Colonic mucosa (tissue), 4 donors: ENCODE measurements around the gene SERINC4. TPM values are rescaled to one million over a fixed set of nuclear protein-coding genes. Genes with fewer than 3 reads are reported as not detected.

Experiments
- DNase-seq: peaks from one replicate; pipeline ENCODE4 v3.0.0-alpha.2; 2020
- H3K27ac ChIP-seq: fragments of 200-600 bp; one replicate; pipeline ENCODE4 v1.8.0; 2021
- H3K27me3 ChIP-seq: fragments of 200-600 bp; one replicate; pipeline ENCODE4 v1.8.0; 2021
- H3K36me3 ChIP-seq: fragments of 200-600 bp; one replicate; pipeline ENCODE4 v1.8.0; 2021
- H3K4me1 ChIP-seq: fragments of 200-600 bp; one replicate; pipeline ENCODE4 v1.8.0; 2021; ENCODE audit warnings: mild to moderate bottlenecking
- H3K4me3 ChIP-seq: fragments of 200-600 bp; one replicate; pipeline ENCODE4 v1.8.0; 2021
- H3K9ac ChIP-seq, 2 donors: one replicate each; pipeline ENCODE4 v1.7.0; 2013; ENCODE audit warnings: control low read depth in 2 of 2, low read depth in 2 of 2, low read length in 2 of 2
- H3K9me3 ChIP-seq: fragments of 200-600 bp; one replicate; pipeline ENCODE4 v1.8.0; 2021
- intact Hi-C: fragments of 100-400 bp; cut with DNase I; formaldehyde crosslinking; loops from one replicate; pipeline ENCODE4 v1.14.1; 2022
- total RNA-seq, 2 donors: library from RNA; stranded (reverse); fragmentation: NEBNext Ultra II Directional in 1 of 2; extraction: Animal tissue kit (Norgen Biotek cat#: 25700) in 1 of 2; gene quantifications; one replicate each; pipeline ENCODE4 v1.2.1, GENCODE V29; 2021
- TF ChIP-seq, protein P1 (sequence below): fragments of 200-600 bp; IDR thresholded peaks from one replicate; pipeline ENCODE4 v1.8.0; 2022; ENCODE audit warnings: antibody characterized with exemption, mild to moderate bottlenecking
- donor health status: healthy.
- donor health status: DM: no; HTN: no; CAD: no.
- donor health status: DM: no; HTN: no; CAD: no.

Gene SERINC4
- total RNA-seq, 2 donors from 2014 or later = 0.21 to 0.44 TPM

DNA sequence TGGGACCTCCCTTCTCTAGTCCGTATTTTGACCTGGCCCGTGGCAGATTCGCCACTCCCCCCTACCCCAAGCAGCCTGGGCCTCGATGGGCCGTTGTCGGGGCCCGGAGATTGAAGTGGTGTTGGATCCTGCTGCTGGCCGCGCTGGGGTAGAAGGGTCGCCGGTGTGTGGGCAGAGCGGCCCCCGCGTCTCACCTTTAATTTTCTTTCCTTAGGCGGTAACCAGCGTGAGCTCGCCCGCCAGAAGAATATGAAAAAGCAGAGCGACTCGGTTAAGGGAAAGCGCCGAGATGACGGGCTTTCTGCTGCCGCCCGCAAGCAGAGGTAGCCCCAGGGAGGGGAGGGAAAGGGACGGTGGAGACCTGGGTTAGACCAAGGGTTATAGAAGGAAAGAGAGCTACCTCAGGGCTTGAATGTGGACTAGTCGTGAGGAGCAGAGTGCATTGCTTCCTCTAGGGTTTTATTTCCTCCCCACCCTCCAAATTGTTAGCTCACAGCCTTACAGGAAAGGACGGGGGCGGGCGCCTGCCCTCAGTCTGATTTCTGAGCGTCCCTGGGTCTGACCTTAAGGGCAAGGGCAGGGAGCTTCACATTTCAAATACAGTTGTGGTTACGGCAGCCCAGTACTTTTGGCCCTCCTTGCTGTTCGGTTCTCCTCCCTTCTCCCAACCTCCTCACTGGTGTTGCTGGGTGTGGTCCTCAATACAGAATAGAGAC lies 7.1 kb downstream of the SERINC4 start:
- peaks cover 8% of the 10 kb centered on the region for H3K36me3 ChIP-seq
- H3K9ac ChIP-seq = peak overlapping the region; percentile 100
- peak overlapping the region; percentile 87 for H3K4me3 ChIP-seq
- intact Hi-C loops = loop anchor here (10.0 kb wide), 1 partner anchor 922 kb away; the partner anchor contains the start of genes B2M and PATL2
- H3K27me3 ChIP-seq = no peaks in the 10 kb centered on the region
- H3K9me3 ChIP-seq = no peaks in the 10 kb centered on the region
- peak overlapping the region; percentile 93 for H3K27ac ChIP-seq
- peak; percentile 63 for DNase-seq
- peaks cover 22% of the 10 kb centered on the region for H3K4me1 ChIP-seq
- TF ChIP-seq, protein P1, sequence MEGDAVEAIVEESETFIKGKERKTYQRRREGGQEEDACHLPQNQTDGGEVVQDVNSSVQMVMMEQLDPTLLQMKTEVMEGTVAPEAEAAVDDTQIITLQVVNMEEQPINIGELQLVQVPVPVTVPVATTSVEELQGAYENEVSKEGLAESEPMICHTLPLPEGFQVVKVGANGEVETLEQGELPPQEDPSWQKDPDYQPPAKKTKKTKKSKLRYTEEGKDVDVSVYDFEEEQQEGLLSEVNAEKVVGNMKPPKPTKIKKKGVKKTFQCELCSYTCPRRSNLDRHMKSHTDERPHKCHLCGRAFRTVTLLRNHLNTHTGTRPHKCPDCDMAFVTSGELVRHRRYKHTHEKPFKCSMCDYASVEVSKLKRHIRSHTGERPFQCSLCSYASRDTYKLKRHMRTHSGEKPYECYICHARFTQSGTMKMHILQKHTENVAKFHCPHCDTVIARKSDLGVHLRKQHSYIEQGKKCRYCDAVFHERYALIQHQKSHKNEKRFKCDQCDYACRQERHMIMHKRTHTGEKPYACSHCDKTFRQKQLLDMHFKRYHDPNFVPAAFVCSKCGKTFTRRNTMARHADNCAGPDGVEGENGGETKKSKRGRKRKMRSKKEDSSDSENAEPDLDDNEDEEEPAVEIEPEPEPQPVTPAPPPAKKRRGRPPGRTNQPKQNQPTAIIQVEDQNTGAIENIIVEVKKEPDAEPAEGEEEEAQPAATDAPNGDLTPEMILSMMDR = no peak

DNA sequence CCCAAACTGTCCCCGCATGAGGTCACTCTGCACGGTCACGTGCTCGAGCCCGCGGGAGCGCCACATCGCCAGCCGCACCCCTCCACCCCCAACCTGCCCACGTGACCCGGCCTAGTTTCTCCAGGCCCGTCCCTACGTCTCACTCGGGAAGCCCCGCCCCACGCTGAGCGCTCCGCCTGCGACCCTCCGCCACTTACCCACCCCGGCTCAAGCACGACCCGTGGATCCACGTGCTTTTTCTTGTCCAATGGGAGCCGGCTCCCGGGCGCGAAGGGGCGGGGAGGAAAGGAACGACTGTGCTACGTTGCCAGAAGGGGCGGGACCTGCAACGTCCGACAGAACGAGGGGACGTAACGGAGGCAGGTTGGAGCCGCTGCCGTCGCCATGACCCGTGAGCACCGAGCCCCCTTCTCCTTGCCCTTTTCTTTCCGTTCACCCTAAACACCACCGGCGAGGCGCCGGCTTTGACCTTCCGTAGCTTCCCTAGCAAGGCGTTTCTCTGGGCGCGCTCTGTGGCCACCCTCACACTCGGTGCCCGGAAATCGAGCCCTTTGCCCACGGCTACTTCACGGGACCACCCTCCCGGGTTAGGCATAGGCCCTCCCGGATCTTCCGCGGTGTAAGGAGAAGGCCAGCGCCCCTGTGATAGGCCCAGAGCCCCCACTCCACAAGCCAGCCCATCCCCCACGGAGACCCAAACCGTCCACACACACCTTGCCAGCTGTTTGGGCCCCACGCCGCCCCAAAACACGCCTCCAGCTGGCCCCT lies 7.8 kb downstream of the SERINC4 start, which contains the start of gene SERF2:
TSS of gene SERF2 (plus strand) at position 328 of the 768 bp plus-strand sequence. CDS start at position 385, 57 bp downstream.
- TF ChIP-seq, protein P1 = no peak
- H3K4me1 ChIP-seq = peaks cover 14% of the 10 kb centered on the region
- intact Hi-C loops = loop anchor here (10.0 kb wide), 1 partner anchor 923 kb away; the partner anchor contains the start of genes B2M and PATL2
- peak within 1 kb of the TSS; percentile 100 for H3K9ac ChIP-seq
- DNase-seq = peak; percentile 100
- H3K27ac ChIP-seq = peak within 1 kb of the TSS; percentile 93
- H3K36me3 ChIP-seq = peaks cover 8% of the 10 kb centered on the region
- H3K4me3 ChIP-seq = peak within 1 kb of the TSS; percentile 87
- no peaks in the 10 kb centered on the region for H3K9me3 ChIP-seq
- no peaks in the 10 kb centered on the region for H3K27me3 ChIP-seq

DNA sequence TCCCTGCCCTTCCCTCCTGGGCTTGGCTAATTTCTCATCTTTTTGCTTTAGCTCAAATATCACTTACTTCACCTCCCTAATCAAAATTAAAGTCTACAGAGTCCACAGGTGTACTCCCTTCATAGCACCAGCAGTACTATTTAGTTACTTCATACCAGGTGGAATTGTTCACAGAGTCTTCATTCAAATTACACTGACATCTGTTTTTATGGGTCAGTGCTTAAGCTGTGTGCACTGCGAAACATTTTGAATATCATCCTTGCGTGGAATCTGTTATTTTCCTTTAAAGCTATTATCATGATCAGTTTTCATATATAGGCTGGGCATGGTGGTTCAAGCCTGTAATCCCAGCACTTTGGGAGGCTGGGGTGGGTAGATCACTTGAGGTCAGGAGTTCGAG lies 10.6 kb downstream of the SERINC4 start:
- no peaks in the 10 kb centered on the region for H3K9me3 ChIP-seq

DNA sequence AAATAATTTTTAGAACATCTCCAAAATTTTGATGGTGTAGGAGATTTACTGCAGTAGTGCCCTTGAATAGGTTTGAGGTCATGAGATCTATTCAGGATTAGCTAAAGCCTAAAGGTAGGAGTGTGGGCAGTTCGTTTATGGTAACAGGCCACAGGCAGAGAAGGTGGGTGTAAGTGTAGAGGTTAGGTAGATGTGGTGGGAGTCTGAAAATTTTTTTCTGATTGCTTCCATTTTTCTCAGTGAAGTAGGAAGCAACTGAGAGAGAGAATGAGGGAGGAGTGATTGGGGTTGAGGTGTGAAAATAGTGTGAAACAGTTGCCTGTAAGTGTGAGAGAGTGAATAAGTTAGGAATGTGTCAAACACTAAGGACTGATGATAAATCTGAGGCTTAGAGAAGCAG lies 21.0 kb downstream of the SERINC4 start:
- Histone ChIP-seq H3K4me3 (no peak overlapping the region), H3K27me3 (no peaks in the 10 kb centered on the region), H3K9me3 (no peaks in the 10 kb centered on the region), H3K9ac (no peak overlapping the region), H3K27ac (no peak overlapping the region), H3K4me1 (no peaks in the 10 kb centered on the region), H3K36me3 (no peaks in the 10 kb centered on the region)
- TF ChIP-seq, protein P1 = no peak
- intact Hi-C loops = no loop called here
- no peak for DNase-seq

More for the DNA sequence above, 10.6 kb downstream of the SERINC4 start:
- Histone ChIP-seq H3K4me3 (no peak overlapping the region), H3K27me3 (no peaks in the 10 kb centered on the region), H3K36me3 (peaks cover 4% of the 10 kb centered on the region), H3K4me1 (peaks cover 11% of the 10 kb centered on the region), H3K27ac (no peak overlapping the region), H3K9ac (no peak overlapping the region)
- intact Hi-C loops = no loop called here
- TF ChIP-seq, protein P1 = no peak
- DNase-seq = no peak

DNA sequence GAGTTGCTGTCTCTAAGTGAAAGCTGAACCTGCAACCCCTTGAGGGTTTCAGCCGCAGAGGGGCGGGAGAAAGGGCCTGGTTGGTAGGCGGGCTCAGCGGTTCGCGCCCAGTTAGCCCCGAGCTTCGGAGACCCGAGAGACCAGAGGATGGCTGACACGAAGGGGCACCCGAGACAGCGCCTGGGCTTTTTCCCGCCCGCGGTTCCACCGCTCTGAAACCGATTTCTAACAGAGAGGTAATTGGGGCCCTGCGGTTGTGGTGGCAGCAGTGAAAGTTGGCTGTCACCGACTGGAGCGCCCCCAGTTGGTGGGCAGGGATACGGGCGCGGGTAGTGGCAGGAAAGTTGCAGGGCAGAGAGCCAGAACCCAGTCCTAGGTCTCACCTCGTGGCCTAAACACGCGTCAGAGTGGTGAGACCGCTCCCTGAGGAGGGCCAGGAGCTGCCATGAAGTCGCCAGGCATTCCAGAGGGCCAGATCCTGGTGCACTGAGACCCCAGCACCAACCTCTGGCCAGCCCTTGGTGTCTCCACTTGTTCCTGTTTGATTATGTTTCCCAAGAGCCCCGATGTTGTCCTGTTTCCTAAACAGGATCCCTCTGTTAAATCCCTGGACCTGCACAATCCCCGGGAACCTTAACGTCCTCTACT lies 22.6 kb downstream of the SERINC4 start:
- Histone ChIP-seq H3K27ac (peak overlapping the region; percentile 96), H3K9ac (peak overlapping the region; percentile 75 to 95), H3K27me3 (no peaks in the 10 kb centered on the region), H3K4me1 (no peaks in the 10 kb centered on the region), H3K4me3 (peak overlapping the region; percentile 66), H3K9me3 (no peaks in the 10 kb centered on the region), H3K36me3 (peaks cover 4% of the 10 kb centered on the region)
- TF ChIP-seq, protein P1 = peak; percentile 83
- intact Hi-C loops = no loop called here
- peak; percentile 89 for DNase-seq
